Astrocyte of the spinal cord (primary cell): ENCODE measurements around the gene SYNGR1.

Source experiments
- DNase-seq: peaks from one replicate; pipeline ENCODE4 v3.0.0; 2011; ENCODE audit warnings: low read depth, low spot score
- H3K4me3 ChIP-seq: 2 replicates; pipeline ENCODE4 v1.5.1; 2011; ENCODE audit warnings: low read depth, mild to moderate bottlenecking, low read length, moderate library complexity
- in situ Hi-C: cut with HindIII; loops from 2 replicates; pipeline ENCODE4 v1.10.0; 2017; ENCODE audit warnings: low sequenced_read_pairs
- TF ChIP-seq, protein P1 (sequence below): IDR thresholded peaks from 2 replicates; pipeline ENCODE4 v1.5.1; 2012; ENCODE audit warnings: low read depth, mild to moderate bottlenecking, low read length, inconsistent platforms

SYNGR1 gene

DNA sequence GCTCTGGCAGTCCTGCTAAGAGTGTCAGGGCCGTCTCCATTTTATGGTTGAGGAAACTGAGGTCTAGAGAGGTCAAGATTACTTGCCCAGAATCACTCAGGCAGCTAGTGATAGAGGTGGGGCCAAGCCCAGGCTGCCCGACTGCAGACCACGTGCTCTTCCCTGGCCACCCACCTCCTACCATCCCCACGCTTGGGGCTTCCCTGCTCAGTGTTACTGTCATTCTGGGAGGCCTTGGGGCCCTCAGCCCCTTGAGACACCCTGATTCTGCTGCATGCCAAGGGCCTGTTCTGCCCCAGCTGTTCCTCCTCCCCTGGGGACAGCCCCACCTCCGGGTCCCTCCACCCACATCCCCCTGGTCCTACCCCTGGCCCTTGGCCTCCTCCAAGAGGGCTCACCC lies 32.6 kb downstream of the SYNGR1 start:
- H3K4me3 ChIP-seq = no peak overlapping the region
- TF ChIP-seq, protein P1, sequence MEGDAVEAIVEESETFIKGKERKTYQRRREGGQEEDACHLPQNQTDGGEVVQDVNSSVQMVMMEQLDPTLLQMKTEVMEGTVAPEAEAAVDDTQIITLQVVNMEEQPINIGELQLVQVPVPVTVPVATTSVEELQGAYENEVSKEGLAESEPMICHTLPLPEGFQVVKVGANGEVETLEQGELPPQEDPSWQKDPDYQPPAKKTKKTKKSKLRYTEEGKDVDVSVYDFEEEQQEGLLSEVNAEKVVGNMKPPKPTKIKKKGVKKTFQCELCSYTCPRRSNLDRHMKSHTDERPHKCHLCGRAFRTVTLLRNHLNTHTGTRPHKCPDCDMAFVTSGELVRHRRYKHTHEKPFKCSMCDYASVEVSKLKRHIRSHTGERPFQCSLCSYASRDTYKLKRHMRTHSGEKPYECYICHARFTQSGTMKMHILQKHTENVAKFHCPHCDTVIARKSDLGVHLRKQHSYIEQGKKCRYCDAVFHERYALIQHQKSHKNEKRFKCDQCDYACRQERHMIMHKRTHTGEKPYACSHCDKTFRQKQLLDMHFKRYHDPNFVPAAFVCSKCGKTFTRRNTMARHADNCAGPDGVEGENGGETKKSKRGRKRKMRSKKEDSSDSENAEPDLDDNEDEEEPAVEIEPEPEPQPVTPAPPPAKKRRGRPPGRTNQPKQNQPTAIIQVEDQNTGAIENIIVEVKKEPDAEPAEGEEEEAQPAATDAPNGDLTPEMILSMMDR = no peak
- in situ Hi-C loops = no loop called here
- no peak for DNase-seq

DNA sequence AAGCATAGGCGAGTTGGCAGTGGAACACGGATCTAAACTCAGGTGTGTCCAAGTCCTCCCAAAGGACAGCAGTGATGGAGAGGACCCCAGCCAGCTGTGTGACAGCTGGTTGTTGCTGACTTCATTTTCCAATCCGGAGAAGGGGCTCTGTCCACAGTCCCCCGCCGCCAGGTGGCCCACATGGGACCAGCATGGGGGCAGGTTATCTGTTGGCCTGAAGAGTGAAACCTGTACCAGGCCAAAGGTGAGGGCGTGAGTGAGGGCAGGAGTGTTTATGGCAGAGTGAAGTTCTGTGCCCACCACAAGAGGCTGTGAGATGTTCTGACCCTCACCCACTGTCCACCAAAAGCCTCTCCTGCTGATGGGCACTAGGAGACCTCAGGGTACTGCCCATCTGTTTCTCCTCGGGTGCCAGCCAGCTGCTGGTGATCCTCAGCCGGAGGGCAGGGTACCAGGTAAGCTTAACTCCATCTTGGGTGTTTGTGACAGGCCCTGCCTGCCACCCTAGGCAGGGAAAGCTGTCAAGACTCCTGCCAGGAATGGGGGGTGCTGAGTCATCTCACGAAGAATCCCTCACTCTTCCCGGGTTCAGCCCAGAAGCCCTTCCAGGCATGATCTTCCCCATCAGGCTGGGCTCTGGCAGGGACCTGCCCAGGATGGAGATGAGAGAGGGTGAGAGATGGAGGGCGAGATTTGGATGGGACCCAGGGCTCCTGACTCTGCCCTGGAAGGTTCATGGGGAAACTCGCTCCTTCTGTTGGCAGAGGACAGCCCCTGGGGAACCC lies 34.2 kb downstream of the SYNGR1 start:
- TF ChIP-seq, protein P1 = no peak
- no peak overlapping the region for H3K4me3 ChIP-seq
- in situ Hi-C loops = no loop called here
- no peak for DNase-seq

DNA sequence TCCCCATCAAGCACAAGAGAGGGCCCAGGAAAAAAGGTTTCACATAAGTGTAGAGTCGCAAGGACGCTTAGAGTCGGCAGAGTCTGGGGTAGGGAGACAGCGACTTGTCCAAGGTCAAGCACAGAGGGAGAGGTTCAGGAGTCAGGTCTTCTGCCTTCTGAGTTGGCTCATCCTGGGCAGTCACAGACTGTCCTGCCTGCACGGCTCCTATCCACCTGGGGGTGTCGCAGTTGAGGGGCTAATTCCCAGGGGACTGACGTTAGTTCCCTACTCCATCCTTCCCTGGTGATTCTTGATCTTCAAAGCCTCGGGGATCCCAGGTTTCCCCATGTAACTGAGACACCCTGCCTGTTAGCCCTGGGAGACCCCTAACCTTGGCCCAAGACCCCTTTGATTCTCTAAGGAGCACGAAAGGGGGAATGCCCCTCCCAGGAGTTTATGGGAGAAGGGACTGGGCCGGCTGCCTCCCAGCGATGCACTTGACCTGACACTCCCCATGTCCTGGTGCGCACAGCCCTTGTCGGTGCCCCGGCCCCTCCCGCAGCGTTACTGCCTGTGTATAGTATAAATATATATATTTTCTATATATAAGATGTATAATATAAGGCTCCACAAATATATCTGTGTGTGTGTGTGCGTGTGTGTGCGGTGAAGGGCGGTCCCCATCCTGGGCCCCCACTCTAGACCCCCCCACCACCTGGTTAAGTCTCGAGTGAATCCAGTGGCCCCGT lies 35.1 kb downstream of the SYNGR1 start:
- no peak overlapping the region for H3K4me3 ChIP-seq
- TF ChIP-seq, protein P1 = peak; percentile 55
- no peak for DNase-seq
- in situ Hi-C loops = no loop called here

DNA sequence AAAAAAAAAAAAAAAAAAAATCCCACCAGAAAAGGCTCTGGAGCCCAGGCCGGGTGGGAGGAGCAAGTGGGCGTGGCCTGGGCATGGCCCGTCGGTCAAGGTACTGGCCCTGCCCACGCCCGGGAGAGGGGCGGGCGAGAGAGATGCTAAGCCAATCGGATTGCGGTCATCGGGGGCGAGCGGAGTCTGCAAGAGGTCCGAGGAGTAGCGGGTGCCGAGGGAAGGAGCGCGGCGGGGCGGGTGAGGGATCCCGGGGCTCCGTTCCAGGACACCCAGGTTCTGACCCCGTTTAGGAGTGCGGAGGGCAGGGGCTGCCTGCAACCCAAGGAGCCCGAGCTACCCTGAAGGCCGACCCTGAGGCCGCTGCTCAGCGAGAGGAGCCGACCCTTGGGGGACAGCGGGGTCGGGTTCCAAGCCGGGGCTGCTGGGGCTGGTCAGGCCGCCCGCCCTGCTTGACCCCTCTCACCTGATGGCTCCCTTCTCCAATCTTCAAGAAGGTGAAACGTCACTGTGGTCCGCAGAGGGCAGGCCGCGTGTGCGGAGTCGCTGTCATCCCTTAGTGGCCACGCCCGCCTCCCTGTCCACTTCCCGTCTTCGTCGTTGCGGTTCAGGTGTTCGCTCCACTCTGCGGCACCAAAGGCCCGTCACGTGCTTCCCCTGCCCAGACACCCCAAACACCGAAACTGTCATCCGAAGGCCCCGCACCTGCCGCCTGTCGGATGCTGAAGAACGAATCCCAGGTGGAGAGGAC lies 38.6 kb downstream of the SYNGR1 start:
- peak; percentile 82 for DNase-seq
- in situ Hi-C loops = no loop called here
- peak overlapping the region; percentile 53 for H3K4me3 ChIP-seq
- TF ChIP-seq, protein P1 = no peak

DNA sequence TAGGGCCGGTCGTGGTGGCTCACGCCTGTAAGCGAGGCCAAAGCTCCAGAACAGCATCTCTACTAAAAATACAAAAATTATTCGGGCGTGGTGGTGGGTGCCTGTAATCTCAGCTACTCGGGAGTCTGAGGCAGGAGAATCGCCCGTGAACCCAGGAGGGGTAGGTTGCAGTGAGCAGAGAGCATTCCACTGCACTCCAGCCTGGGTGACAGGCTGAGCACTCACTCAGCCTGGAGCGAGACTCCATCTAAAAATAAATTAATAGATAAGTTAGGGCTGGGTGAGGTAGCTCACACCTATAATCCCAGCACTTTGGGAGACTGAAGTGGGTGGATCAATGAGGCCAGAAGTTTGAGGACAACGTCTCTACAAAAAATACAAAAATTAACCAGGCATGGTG lies 39.6 kb downstream of the SYNGR1 start:
- no peak overlapping the region for H3K4me3 ChIP-seq
- TF ChIP-seq, protein P1 = no peak
- in situ Hi-C loops = no loop called here
- DNase-seq = no peak

DNA sequence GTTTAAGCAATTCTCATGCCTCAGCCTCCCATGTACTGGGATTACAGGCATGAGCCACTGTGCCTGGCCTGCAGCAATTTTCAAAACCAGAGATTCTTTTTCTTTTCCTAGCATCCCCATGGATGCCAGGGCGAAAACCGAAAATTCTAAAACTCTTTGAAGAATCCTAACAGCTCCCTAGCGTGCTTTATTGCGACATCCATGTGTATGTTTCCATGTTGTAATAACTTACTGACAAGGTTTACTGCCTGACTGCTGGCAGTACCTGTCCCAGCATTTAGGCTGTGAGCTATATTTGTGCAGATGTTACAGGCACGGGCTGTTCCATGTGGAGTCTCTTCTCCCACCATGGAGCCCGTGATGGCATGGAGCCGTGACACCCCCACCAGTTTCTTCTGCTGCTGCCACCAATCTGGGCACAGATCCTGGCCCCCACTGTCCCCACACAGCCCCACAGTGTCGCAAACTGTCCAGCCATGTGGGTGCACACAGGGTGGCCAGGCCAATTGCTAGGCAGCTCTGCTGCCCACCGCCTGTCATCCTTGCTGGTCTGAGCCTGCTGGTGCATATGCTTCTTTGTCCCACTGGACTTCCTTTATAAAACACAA lies 42.7 kb downstream of the SYNGR1 start:
- in situ Hi-C loops = no loop called here
- no peak overlapping the region for H3K4me3 ChIP-seq
- TF ChIP-seq, protein P1 = no peak
- DNase-seq = no peak
